ENCODE data around the gene PTGIS. TPM values are rescaled to one million over a fixed set of nuclear protein-coding genes. Genes with fewer than 3 reads are reported as not detected.

The PTGIS gene
- total RNA-seq, 6 experiments from 2014 or later: 0.05 TPM; not detected in 5

DNA sequence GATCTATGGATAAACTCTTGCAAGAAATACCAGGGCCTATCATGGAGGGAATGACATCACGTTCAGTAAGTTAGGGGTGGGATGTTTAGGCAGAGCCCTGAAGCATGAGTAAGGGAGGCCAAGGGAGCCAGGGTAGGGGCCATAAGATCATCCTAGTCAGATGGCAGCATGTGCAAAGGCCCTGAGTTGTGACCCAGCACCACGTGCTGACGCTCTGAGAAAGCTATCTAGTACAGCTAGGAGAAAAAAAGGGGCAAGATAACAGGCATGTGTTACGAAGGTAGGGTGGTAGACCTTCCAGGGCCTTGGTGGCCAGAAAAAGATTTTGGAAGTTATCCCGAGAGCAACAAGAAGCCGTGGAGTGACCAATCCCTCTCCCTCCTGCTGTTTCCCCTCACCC lies 107.8 kb downstream of the PTGIS start:
- Mint-ChIP-seq H3K36me3 (ENCODE audit: low read depth) (no peaks in the 10 kb centered on the region), H3K27ac (no peak overlapping the region), H3K4me1 (ENCODE audit: low read depth) (no peaks in the 10 kb centered on the region), H3K4me3 (no peak overlapping the region), H3K27me3 (ENCODE audit: insufficient read depth) (peaks cover 62% of the 10 kb centered on the region), H3K9me3 (no peaks in the 10 kb centered on the region)
- DNase-seq: no peak
- TF ChIP-seq CTCF (IDR thresholded peaks at IDR 0.05): no peak

GRCh38 chr20:49459684-49460083 lies 108.3 kb downstream of the PTGIS start:
- TF ChIP-seq CTCF (IDR thresholded peaks at IDR 0.05): no peak
- peaks cover 61% of the 10 kb centered on the region for H3K27me3 Mint-ChIP-seq (ENCODE audit: insufficient read depth)
- DNase-seq: no peak
- H3K4me1 Mint-ChIP-seq (ENCODE audit: low read depth): no peaks in the 10 kb centered on the region
- H3K36me3 Mint-ChIP-seq (ENCODE audit: low read depth): no peaks in the 10 kb centered on the region
- no peaks in the 10 kb centered on the region for H3K9me3 Mint-ChIP-seq
- no peak overlapping the region for H3K4me3 Mint-ChIP-seq
- no peak overlapping the region for H3K27ac Mint-ChIP-seq

DNA sequence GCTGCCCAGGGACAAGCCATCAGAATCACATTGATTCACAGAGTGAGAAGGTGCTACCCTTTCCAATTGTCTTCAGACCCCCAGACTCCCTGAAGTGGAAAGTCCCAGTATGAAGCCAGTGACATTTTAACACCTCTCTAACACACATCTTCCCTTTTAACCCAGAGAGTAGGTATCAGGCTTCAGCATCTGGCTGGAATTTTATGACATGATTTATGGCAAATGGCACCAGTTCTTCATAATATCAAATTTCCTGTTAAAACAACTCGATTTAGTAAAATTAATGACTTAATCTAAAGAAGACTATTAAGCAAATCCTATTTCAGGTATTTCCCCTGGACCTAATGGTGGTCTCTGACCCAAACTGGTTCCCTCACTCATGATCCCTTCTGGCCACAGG lies 110.5 kb downstream of the PTGIS start:
- H3K36me3 Mint-ChIP-seq (ENCODE audit: low read depth): no peaks in the 10 kb centered on the region
- TF ChIP-seq CTCF (IDR thresholded peaks at IDR 0.05): no peak
- H3K27ac Mint-ChIP-seq: no peak overlapping the region
- no peaks in the 10 kb centered on the region for H3K4me1 Mint-ChIP-seq (ENCODE audit: low read depth)
- H3K27me3 Mint-ChIP-seq (ENCODE audit: insufficient read depth): peaks cover 50% of the 10 kb centered on the region
- H3K9me3 Mint-ChIP-seq: no peaks in the 10 kb centered on the region
- DNase-seq: no peak
- no peak overlapping the region for H3K4me3 Mint-ChIP-seq

- peaks cover 49% of the 10 kb centered on the region for H3K27me3 Mint-ChIP-seq (ENCODE audit: insufficient read depth)
- no peak for TF ChIP-seq CTCF (IDR thresholded peaks at IDR 0.05)
- no peak overlapping the region for H3K4me3 Mint-ChIP-seq
- no peak overlapping the region for H3K27ac Mint-ChIP-seq
- no peaks in the 10 kb centered on the region for H3K4me1 Mint-ChIP-seq (ENCODE audit: low read depth)
- no peak for DNase-seq
- H3K9me3 Mint-ChIP-seq: no peaks in the 10 kb centered on the region
- H3K36me3 Mint-ChIP-seq (ENCODE audit: low read depth): no peaks in the 10 kb centered on the region
Observed at GRCh38 chr20:49456646-49457045, 111.3 kb downstream of the PTGIS start.

DNA sequence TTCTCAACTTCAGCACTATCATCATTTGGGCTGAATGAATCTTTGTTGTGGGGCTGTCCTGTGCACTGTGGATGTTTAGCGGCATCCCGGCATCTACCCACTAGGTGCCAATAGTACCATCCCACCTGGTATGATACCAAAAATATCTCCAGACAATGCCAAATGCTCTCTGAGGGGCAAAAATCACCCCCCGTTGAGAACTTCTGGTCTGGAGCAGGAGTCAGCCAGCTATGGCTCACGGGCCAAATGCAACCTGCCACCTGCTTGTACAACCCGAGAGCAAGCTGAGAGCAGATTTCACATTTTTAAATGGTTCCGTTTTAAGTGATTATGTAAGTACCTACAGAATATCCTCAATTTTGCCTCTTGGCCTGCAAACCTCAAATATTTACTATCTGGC lies 112.2 kb downstream of the PTGIS start:
- Mint-ChIP-seq H3K9me3 (no peaks in the 10 kb centered on the region), H3K36me3 (ENCODE audit: low read depth) (no peaks in the 10 kb centered on the region), H3K4me3 (no peak overlapping the region), H3K27me3 (ENCODE audit: insufficient read depth) (peaks cover 47% of the 10 kb centered on the region), H3K27ac (no peak overlapping the region), H3K4me1 (ENCODE audit: low read depth) (no peaks in the 10 kb centered on the region)
- no peak for TF ChIP-seq CTCF (IDR thresholded peaks at IDR 0.05)
- no peak for DNase-seq

Other genes starting within 250 kb of the PTGIS start
- 1 to 10 TPM in 1 of 6 experiments, under 1 TPM in 5; 0.05 to 1.2 (median 0.20) TPM for gene KCNB1, start 85.5 kb downstream of the PTGIS start, total RNA-seq (2021; fragmentation: NEBNext Ultra II Directional; extraction: Animal tissue kit (Norgen Biotek cat#: 25700))
- 10 to 100 TPM; 19.7 to 25.0 (median 21.9) TPM for gene B4GALT5, start 145.7 kb upstream of the PTGIS start, total RNA-seq (2021; fragmentation: NEBNext Ultra II Directional; extraction: Animal tissue kit (Norgen Biotek cat#: 25700))
- gene SLC9A8, start 244.7 kb upstream of the PTGIS start, total RNA-seq (2021; fragmentation: NEBNext Ultra II Directional; extraction: Animal tissue kit (Norgen Biotek cat#: 25700)): 1 to 10 TPM; 7.1 to 8.0 (median 7.4) TPM

All from HFFc6 (cell line).